IPS-20b (cell line): Measurements from ENCODE around the gene MTERF4.
A peak's percentile ranks its signal among the peaks of the same experiment; 100 is the strongest.
"Not testable (repeated sequence)": the region's sequence is repeated elsewhere in the genome, so short reads cannot be mapped to it uniquely, and the experiment has no call there.

ENCODE experiments used
- H3K27ac ChIP-seq: one replicate; pipeline ENCODE4 v1.5.1; 2013; ENCODE audit warnings: low read length
- H3K27me3 ChIP-seq: 2 replicates; pipeline ENCODE4 v1.6.1; 2013; ENCODE audit warnings: mild to moderate bottlenecking, low read length, inconsistent platforms; ENCODE audit not compliant: insufficient read depth
- H3K36me3 ChIP-seq: 2 replicates; pipeline ENCODE4 v1.6.1; 2013; ENCODE audit warnings: low read depth, mild to moderate bottlenecking, inconsistent platforms, low read length, moderate library complexity; ENCODE audit not compliant: insufficient read depth
- H3K4me1 ChIP-seq: 2 replicates; pipeline ENCODE4 v1.6.1; 2013; ENCODE audit warnings: mild to moderate bottlenecking, control low read depth, inconsistent platforms, low read length, moderate library complexity; ENCODE audit not compliant: insufficient read depth
- H3K4me3 ChIP-seq: 2 replicates; pipeline ENCODE4 v1.5.1; 2013; ENCODE audit warnings: mild to moderate bottlenecking, low read length, inconsistent platforms
- H3K9ac ChIP-seq: 2 replicates; pipeline ENCODE4 v1.6.1; 2013; ENCODE audit warnings: low read depth, mild to moderate bottlenecking, inconsistent platforms, low read length, moderate library complexity
- H3K9me3 ChIP-seq: 2 replicates; pipeline ENCODE4 v1.6.1; 2013; ENCODE audit warnings: mild to moderate bottlenecking, low read depth, low read length, inconsistent platforms; ENCODE audit not compliant: insufficient read depth

MTERF4 gene

GRCh38 chr2:241094172-241094571, 7.9 kb downstream of the MTERF4 start:
- peak overlapping the region; percentile 33; the same call in 1 of the 2 replicates for H3K9ac ChIP-seq
- H3K9me3 ChIP-seq: no peaks in the 10 kb centered on the region
- peaks cover 11% of the 10 kb centered on the region for H3K4me1 ChIP-seq
- H3K36me3 ChIP-seq: peaks cover 85% of the 10 kb centered on the region
- no peak overlapping the region for H3K4me3 ChIP-seq
- no peak overlapping the region for H3K27ac ChIP-seq
- no peaks in the 10 kb centered on the region for H3K27me3 ChIP-seq

GRCh38 chr2:241093133-241093781, 8.8 kb downstream of the MTERF4 start:
- peaks cover 88% of the 10 kb centered on the region for H3K36me3 ChIP-seq
- H3K4me3 ChIP-seq: not testable (repeated sequence)

GRCh38 chr2:241092677-241093076, 9.4 kb downstream of the MTERF4 start:
- Histone ChIP-seq H3K4me1 (peaks cover 11% of the 10 kb centered on the region), H3K9ac (no peak overlapping the region), H3K27me3 (no peaks in the 10 kb centered on the region), H3K36me3 (peaks cover 88% of the 10 kb centered on the region), H3K27ac (no peak overlapping the region), H3K4me3 (no peak overlapping the region), H3K9me3 (no peaks in the 10 kb centered on the region)

More at GRCh38 chr2:241093133-241093781, 8.8 kb downstream of the MTERF4 start:
- H3K9ac ChIP-seq, H3K9me3 ChIP-seq, H3K27me3 ChIP-seq, H3K27ac ChIP-seq: not testable (repeated sequence)
- H3K4me1 ChIP-seq: peaks cover 11% of the 10 kb centered on the region

GRCh38 chr2:241091734-241092445, 10.2 kb downstream of the MTERF4 start:
- peaks cover 88% of the 10 kb centered on the region for H3K36me3 ChIP-seq
- H3K9ac ChIP-seq: no peak overlapping the region
- H3K27ac ChIP-seq: no peak overlapping the region
- H3K27me3 ChIP-seq: no peaks in the 10 kb centered on the region
- H3K4me3 ChIP-seq: no peak overlapping the region
- H3K9me3 ChIP-seq: no peaks in the 10 kb centered on the region
- peaks cover 11% of the 10 kb centered on the region for H3K4me1 ChIP-seq

GRCh38 chr2:241091201-241091600, 10.9 kb downstream of the MTERF4 start:
- peaks cover 88% of the 10 kb centered on the region for H3K36me3 ChIP-seq
- no peaks in the 10 kb centered on the region for H3K27me3 ChIP-seq
- no peak overlapping the region for H3K9ac ChIP-seq
- H3K27ac ChIP-seq: no peak overlapping the region
- H3K4me1 ChIP-seq: peaks cover 11% of the 10 kb centered on the region
- H3K4me3 ChIP-seq: no peak overlapping the region
- no peaks in the 10 kb centered on the region for H3K9me3 ChIP-seq

- H3K36me3 ChIP-seq: peaks cover 76% of the 10 kb centered on the region
Observed at GRCh38 chr2:241088791-241089732, 13.0 kb downstream of the MTERF4 start.

GRCh38 chr2:241088376-241088775, 13.7 kb downstream of the MTERF4 start:
- no peaks in the 10 kb centered on the region for H3K9me3 ChIP-seq
- no peak overlapping the region for H3K27ac ChIP-seq
- H3K36me3 ChIP-seq: peaks cover 69% of the 10 kb centered on the region
- H3K4me1 ChIP-seq: no peaks in the 10 kb centered on the region
- no peak overlapping the region for H3K4me3 ChIP-seq
- H3K9ac ChIP-seq: no peak overlapping the region
- H3K27me3 ChIP-seq: no peaks in the 10 kb centered on the region

More at GRCh38 chr2:241088791-241089732, 13.0 kb downstream of the MTERF4 start:
- Histone ChIP-seq H3K4me1 (peaks cover 5% of the 10 kb centered on the region; the same call in 1 of the 2 replicates), H3K9ac (no peak overlapping the region), H3K27me3 (no peaks in the 10 kb centered on the region), H3K27ac (no peak overlapping the region), H3K9me3 (no peaks in the 10 kb centered on the region), H3K4me3 (no peak overlapping the region)

- Histone ChIP-seq H3K9ac (no peak overlapping the region), H3K27ac (no peak overlapping the region), H3K27me3 (no peaks in the 10 kb centered on the region), H3K9me3 (no peaks in the 10 kb centered on the region), H3K4me3 (no peak overlapping the region), H3K36me3 (peaks cover 64% of the 10 kb centered on the region), H3K4me1 (no peaks in the 10 kb centered on the region)
Observed at GRCh38 chr2:241087420-241088268, 14.4 kb downstream of the MTERF4 start.

- Histone ChIP-seq H3K4me3 (no peak overlapping the region), H3K9me3 (no peaks in the 10 kb centered on the region), H3K9ac (no peak overlapping the region), H3K27me3 (no peaks in the 10 kb centered on the region), H3K36me3 (peaks cover 39% of the 10 kb centered on the region), H3K27ac (no peak overlapping the region), H3K4me1 (no peaks in the 10 kb centered on the region)
Observed at GRCh38 chr2:241084856-241085444, 17.1 kb downstream of the MTERF4 start.

- H3K9ac ChIP-seq: no peak overlapping the region
- no peaks in the 10 kb centered on the region for H3K27me3 ChIP-seq
- H3K27ac ChIP-seq: no peak overlapping the region
- H3K9me3 ChIP-seq: no peaks in the 10 kb centered on the region
- no peaks in the 10 kb centered on the region for H3K4me1 ChIP-seq
- H3K4me3 ChIP-seq: no peak overlapping the region
- H3K36me3 ChIP-seq: peaks cover 20% of the 10 kb centered on the region
Observed at GRCh38 chr2:241083091-241083415, 19.0 kb downstream of the MTERF4 start.
